Panc1 (cell line): ENCODE data around the gene CLDN4. TPM values are rescaled to one million over a fixed set of nuclear protein-coding genes. Genes with fewer than 3 reads are reported as not detected.

Experiments
- ATAC-seq: fragments of 200-7000 bp; cut with Tn5 transposase; 2 replicates; pipeline ENCODE4 v1.9.1; 2020; ENCODE audit warnings: mild to moderate bottlenecking, moderate library complexity
- BruUV-seq: library from RNA; stranded (reverse); fragments of 400-500 nt; replicated peaks from 2 replicates; lab custom pipeline; 2021; lab: Mats Ljungman, UMichigan
- CTCF ChIA-PET: fragments of 300-600 bp; sonication (Branson Sonifier 250); formaldehyde crosslinking; loops from one replicate; lab custom pipeline; 2022; ENCODE audit warnings: antibody characterized with exemption; lab: Charles Lee
- POLR2A ChIA-PET: fragments of 300-600 bp; sonication (Branson Sonifier 250); formaldehyde crosslinking; loops from one replicate; lab custom pipeline; 2022; ENCODE audit warnings: antibody characterized with exemption; lab: Charles Lee
- DNase-seq: peaks from one replicate; pipeline ENCODE4 v3.0.0-alpha.2; 2010; ENCODE audit warnings: low read depth, low spot score
- H3K27ac ChIP-seq: 2 replicates; pipeline ENCODE4 v1.5.1; 2011; ENCODE audit warnings: mild to moderate bottlenecking, low read length, inconsistent platforms
- H3K27me3 ChIP-seq: fragments of 200-500 bp; sonication (Bioruptor generic); 2 replicates; pipeline ENCODE4 v1.6.0; 2014; ENCODE audit warnings: low read length, inconsistent platforms; ENCODE audit not compliant: control insufficient read depth, insufficient read depth
- H3K36me3 ChIP-seq: fragments of 200-500 bp; sonication (Bioruptor generic); 2 replicates; pipeline ENCODE4 v1.5.1; 2014; ENCODE audit warnings: inconsistent platforms, mild to moderate bottlenecking, low read length, moderate library complexity; ENCODE audit not compliant: control insufficient read depth, insufficient read depth
- H3K4me1 ChIP-seq: 2 replicates; pipeline ENCODE4 v1.5.1; 2011; ENCODE audit warnings: inconsistent platforms, mild to moderate bottlenecking, low read length, moderate library complexity; ENCODE audit not compliant: control insufficient read depth, insufficient read depth
- H3K4me3 ChIP-seq, 2 experiments: 2 replicates each; pipeline ENCODE4 v1.5.1; 2011 to 2012; ENCODE audit warnings: low read depth in 2 of 2, low read length in 2 of 2, mild to moderate bottlenecking in 2 of 2, inconsistent platforms in 1 of 2, moderate library complexity in 1 of 2
- H3K9me3 ChIP-seq: fragments of 200-500 bp; sonication (Bioruptor generic); 2 replicates; pipeline ENCODE4 v1.5.1; 2014; ENCODE audit warnings: low read depth, mild to moderate bottlenecking, inconsistent platforms, low read length, moderate library complexity; ENCODE audit not compliant: control insufficient read depth, insufficient read depth
- CTCF ChIP-seq: fragments of 450-650 bp; IDR thresholded peaks from 2 replicates; pipeline ENCODE4 v1.5.1; 2017; ENCODE audit warnings: mild to moderate bottlenecking
- POLR2AphosphoS5 ChIP-seq: IDR thresholded peaks from 2 replicates; pipeline ENCODE4 v1.6.1; 2012; ENCODE audit warnings: mild to moderate bottlenecking, low read depth, low read length, moderate library complexity
- REST ChIP-seq, 2 experiments: IDR thresholded peaks; 2 replicates each; pipeline ENCODE4 v1.6.1; 2011 to 2012; ENCODE audit warnings: low read depth in 2 of 2, control low read depth in 1 of 2, low read length in 1 of 2, mild to moderate bottlenecking in 1 of 2, moderate library complexity in 1 of 2; ENCODE audit not compliant: insufficient read depth in 1 of 2
- SIN3A ChIP-seq: IDR thresholded peaks from 2 replicates; pipeline ENCODE4 v1.6.1; 2012; ENCODE audit warnings: low read depth, mild to moderate bottlenecking, low read length, moderate library complexity, borderline replicate concordance; ENCODE audit not compliant: insufficient read depth
- TCF7L2 ChIP-seq: IDR thresholded peaks from 2 replicates; pipeline ENCODE4 v1.6.1; 2011; ENCODE audit warnings: mild to moderate bottlenecking, low read depth, low read length, inconsistent platforms
- in situ Hi-C: cut with HindIII; loops from 2 replicates; pipeline ENCODE4 v1.10.0; 2016; ENCODE audit warnings: low sequenced_read_pairs, low pct_unique_long_range_greater_than_20kb
- intact Hi-C: fragments of 100-400 bp; cut with micrococcal nuclease; formaldehyde crosslinking; loops from one replicate; pipeline ENCODE4 v1.10.0; 2022; ENCODE audit not compliant: unreplicated experiment
- total RNA-seq: library from RNA; stranded (reverse); gene quantifications from one replicate; pipeline ENCODE4 v1.2.1, GENCODE V29; 2021; ENCODE audit not compliant: unreplicated experiment

CLDN4 gene
- total RNA-seq, 1 experiment from 2014 or later = 295 TPM

GRCh38 chr7:73831834-73832651 is 1.2 kb downstream of the CLDN4 start:
- Histone ChIP-seq H3K27me3 (no peaks in the 10 kb centered on the region), H3K4me3 (peak overlapping the region; percentile 73 to 97), H3K36me3 (no peaks in the 10 kb centered on the region; the same call in 1 of the 2 replicates), H3K27ac (peak overlapping the region; percentile 96), H3K9me3 (no peaks in the 10 kb centered on the region), H3K4me1 (peaks cover 33% of the 10 kb centered on the region)
- ChIA-PET CTCF (interaction anchor here (0.6 to 0.8 kb wide), 3 partner anchors 92 to 370 kb away, joined by 3 to 7 read pairs (median 5); no protein-coding TSS in a partner anchor), POLR2A (interaction anchor here (0.5 to 2.3 kb wide), 8 partner anchors 10 to 647 kb away, joined by 3 to 13 read pairs (median 4); partner anchors contain the start of genes ABHD11 and METTL27)
- no peak for DNase-seq
- in situ Hi-C loops = no loop called here
- TF ChIP-seq TCF7L2 = no peak
- TF ChIP-seq SIN3A = no peak
- no peak for TF ChIP-seq CTCF
- no peak for TF ChIP-seq REST (IDR thresholded peaks at IDR 0.05; ENCODE audit: insufficient read depth in 1 of 2, low read depth in 2 of 2, low read length in 1 of 2)
- TF ChIP-seq POLR2AphosphoS5 = no peak; the same call in 1 of the 2 replicates
- BruUV-seq = no TSS peak
- intact Hi-C loops = no loop called here
- peak; percentile 33 for ATAC-seq

- no TSS peak for BruUV-seq
- TF ChIP-seq SIN3A = no peak
- no peak for TF ChIP-seq TCF7L2
- no peak for TF ChIP-seq CTCF
- TF ChIP-seq REST (IDR thresholded peaks at IDR 0.05; ENCODE audit: insufficient read depth in 1 of 2, low read depth in 2 of 2, low read length in 1 of 2) = no peak
- no peak for TF ChIP-seq POLR2AphosphoS5
- no peaks in the 10 kb centered on the region; the same call in 1 of the 2 replicates for H3K36me3 ChIP-seq
- no peak for DNase-seq
- POLR2A ChIA-PET = interaction anchor here (0.5 to 2.3 kb wide), 9 partner anchors 10 to 646 kb away, joined by 4 to 13 read pairs (median 5); partner anchors contain the start of genes ABHD11 and METTL27
- intact Hi-C loops (no loop called here), in situ Hi-C loops (no loop called here)
- peak overlapping the region; percentile 73 to 97 for H3K4me3 ChIP-seq
- H3K27me3 ChIP-seq = no peaks in the 10 kb centered on the region
- CTCF ChIA-PET = interaction anchor here (0.6 to 0.8 kb wide), 2 partner anchors 97 to 370 kb away, joined by 5 to 7 read pairs; no protein-coding TSS in a partner anchor
- no peak for ATAC-seq
- H3K4me1 ChIP-seq = peaks cover 28% of the 10 kb centered on the region
- H3K27ac ChIP-seq = peak overlapping the region; percentile 84
- H3K9me3 ChIP-seq = no peaks in the 10 kb centered on the region
These were observed 2.0 kb downstream of the CLDN4 start for GRCh38 chr7:73832806-73833205.
